ENCODE data around the gene FRK. TPM values are rescaled to one million over a fixed set of nuclear protein-coding genes. Genes with fewer than 3 reads are reported as not detected.
"Not testable (repeated sequence)": the region's sequence is repeated elsewhere in the genome, so short reads cannot be mapped to it uniquely, and the experiment has no call there.

Gene FRK
- total RNA-seq, 4 donors from 2014 or later: 0.59 to 3.2 (median 2.0) TPM

DNA sequence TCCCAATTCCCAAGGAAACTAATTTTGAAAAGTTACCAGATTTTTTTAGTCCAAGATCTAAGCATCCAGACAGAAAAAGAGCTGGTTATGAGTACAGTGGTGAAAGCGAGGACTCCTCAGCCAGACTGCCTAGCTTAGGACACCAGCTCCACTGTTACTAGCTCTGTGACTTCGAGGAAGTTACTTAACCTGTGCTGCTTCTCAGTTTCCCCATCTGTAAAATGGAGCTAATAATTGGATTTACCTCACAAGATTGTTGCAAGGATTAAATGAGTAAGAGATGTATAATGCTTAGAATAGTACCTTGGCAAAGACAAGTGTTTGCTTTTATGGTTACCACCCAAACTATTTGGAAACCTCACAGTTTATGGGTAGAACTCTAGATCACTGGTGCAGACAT lies 41.1 kb upstream of the FRK start:
- peak overlapping the region; percentile 63 for H3K4me3 ChIP-seq (ENCODE audit: low read depth, poor library complexity, severe bottlenecking)
- WGBS, 2 donors: 64 to 73% methylated on average over 2 of the region's 2 CpGs
- TF ChIP-seq, protein P1, sequence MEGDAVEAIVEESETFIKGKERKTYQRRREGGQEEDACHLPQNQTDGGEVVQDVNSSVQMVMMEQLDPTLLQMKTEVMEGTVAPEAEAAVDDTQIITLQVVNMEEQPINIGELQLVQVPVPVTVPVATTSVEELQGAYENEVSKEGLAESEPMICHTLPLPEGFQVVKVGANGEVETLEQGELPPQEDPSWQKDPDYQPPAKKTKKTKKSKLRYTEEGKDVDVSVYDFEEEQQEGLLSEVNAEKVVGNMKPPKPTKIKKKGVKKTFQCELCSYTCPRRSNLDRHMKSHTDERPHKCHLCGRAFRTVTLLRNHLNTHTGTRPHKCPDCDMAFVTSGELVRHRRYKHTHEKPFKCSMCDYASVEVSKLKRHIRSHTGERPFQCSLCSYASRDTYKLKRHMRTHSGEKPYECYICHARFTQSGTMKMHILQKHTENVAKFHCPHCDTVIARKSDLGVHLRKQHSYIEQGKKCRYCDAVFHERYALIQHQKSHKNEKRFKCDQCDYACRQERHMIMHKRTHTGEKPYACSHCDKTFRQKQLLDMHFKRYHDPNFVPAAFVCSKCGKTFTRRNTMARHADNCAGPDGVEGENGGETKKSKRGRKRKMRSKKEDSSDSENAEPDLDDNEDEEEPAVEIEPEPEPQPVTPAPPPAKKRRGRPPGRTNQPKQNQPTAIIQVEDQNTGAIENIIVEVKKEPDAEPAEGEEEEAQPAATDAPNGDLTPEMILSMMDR (IDR thresholded peaks at IDR 0.05): no peak
- TF ChIP-seq POLR2A (IDR thresholded peaks at IDR 0.05): no peak
- no peak for DNase-seq (ENCODE audit: low spot score in 2 of 2)
- intact Hi-C loops (cut with DNase I; ENCODE audit: low total_unique reads): no loop called here

DNA sequence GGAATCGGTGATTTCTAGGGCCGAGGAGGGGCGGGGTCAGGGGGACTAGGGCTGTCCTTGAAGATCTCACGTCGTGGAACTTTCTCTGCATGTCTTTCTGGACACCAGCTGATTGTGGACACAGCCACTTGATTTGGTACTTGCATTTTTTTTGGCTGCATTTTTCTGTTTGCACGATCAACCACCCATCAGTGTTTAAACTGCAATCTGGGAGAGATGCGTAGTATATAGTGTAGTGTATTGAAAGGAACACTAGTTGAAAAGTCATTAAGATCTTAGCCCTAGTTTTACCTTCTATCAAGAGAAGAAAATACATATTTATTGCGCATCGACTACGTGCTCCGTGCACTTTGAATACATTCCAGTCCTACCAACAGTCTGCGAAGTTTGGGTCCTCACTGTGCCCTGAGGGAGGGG lies 40.6 kb upstream of the FRK start:
- no peak for TF ChIP-seq POLR2A (IDR thresholded peaks at IDR 0.05)
- TF ChIP-seq, protein P1 (IDR thresholded peaks at IDR 0.05): no peak
- H3K4me3 ChIP-seq (ENCODE audit: low read depth, poor library complexity, severe bottlenecking): peak overlapping the region; percentile 63
- DNase-seq (ENCODE audit: low spot score in 2 of 2): peak in 1 of 2 donors; percentile 75
- 1 to 3% methylated on average over 12 of the region's 12 CpGs for WGBS, 2 donors
- intact Hi-C loops (cut with DNase I; ENCODE audit: low total_unique reads): no loop called here

- intact Hi-C loops (cut with DNase I; ENCODE audit: low total_unique reads): no loop called here
- peak; percentile 60 to 96 for DNase-seq (ENCODE audit: low spot score in 2 of 2)
- H3K4me3 ChIP-seq (ENCODE audit: low read depth, poor library complexity, severe bottlenecking): peak within 1 kb of the TSS; percentile 63
- TF ChIP-seq, protein P1 (IDR thresholded peaks at IDR 0.05): peak in 1 of 3 donors; percentile 44
- no peak for TF ChIP-seq POLR2A (IDR thresholded peaks at IDR 0.05)
- 0 to 1% methylated on average over 21 to 30 of the region's 87 CpGs for WGBS, 2 donors
Measured at GRCh38 chr6:116100419-116101301, 40.0 kb upstream of the FRK start, which contains the start of gene NT5DC1. Gene NT5DC1 (plus strand): TSS chr6:116100853. CDS start chr6:116100931, 78 bp downstream.

DNA sequence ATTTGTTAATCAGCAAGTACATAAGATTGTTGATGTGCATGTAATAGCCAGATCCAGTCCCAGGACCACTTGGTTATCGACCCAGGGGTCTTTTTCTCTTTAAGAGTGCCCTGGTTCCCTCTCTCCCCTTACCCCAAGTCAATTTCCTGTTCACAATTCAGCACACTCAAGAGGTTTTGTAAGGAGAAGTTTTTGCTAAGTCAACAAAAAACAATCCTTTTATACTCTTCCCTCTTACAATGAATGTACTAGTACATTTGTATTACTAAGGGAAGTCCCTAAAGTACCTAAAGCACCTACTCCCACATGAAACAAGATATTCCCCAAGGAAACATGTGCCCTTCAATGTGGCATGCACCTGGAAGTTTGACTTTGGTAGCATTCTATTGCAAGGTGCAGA lies 38.3 kb upstream of the FRK start:
- no peak overlapping the region for H3K4me3 ChIP-seq (ENCODE audit: low read depth, poor library complexity, severe bottlenecking)
- no peak for DNase-seq (ENCODE audit: low spot score in 2 of 2)
- 81 to 85% methylated on average over 1 of the region's 1 CpG for WGBS, 2 donors
- TF ChIP-seq, protein P1 (IDR thresholded peaks at IDR 0.05): no peak
- TF ChIP-seq POLR2A (IDR thresholded peaks at IDR 0.05): no peak
- intact Hi-C loops (cut with DNase I; ENCODE audit: low total_unique reads): loop anchor here (10.0 kb wide), 1 partner anchor 84 kb away; no protein-coding TSS in a partner anchor

GRCh38 chr6:116096979-116097816 lies 36.5 kb upstream of the FRK start:
- no peak for DNase-seq (ENCODE audit: low spot score in 2 of 2)
- H3K4me3 ChIP-seq (ENCODE audit: low read depth, poor library complexity, severe bottlenecking): no peak overlapping the region
- TF ChIP-seq, protein P1 (IDR thresholded peaks at IDR 0.05): no peak
- no peak for TF ChIP-seq POLR2A (IDR thresholded peaks at IDR 0.05)
- intact Hi-C loops (cut with DNase I; ENCODE audit: low total_unique reads): loop anchor here (10.0 kb wide), 1 partner anchor 82 kb away; no protein-coding TSS in a partner anchor
- 23 to 27% methylated on average over 2 of the region's 2 CpGs for WGBS, 2 donors

DNA sequence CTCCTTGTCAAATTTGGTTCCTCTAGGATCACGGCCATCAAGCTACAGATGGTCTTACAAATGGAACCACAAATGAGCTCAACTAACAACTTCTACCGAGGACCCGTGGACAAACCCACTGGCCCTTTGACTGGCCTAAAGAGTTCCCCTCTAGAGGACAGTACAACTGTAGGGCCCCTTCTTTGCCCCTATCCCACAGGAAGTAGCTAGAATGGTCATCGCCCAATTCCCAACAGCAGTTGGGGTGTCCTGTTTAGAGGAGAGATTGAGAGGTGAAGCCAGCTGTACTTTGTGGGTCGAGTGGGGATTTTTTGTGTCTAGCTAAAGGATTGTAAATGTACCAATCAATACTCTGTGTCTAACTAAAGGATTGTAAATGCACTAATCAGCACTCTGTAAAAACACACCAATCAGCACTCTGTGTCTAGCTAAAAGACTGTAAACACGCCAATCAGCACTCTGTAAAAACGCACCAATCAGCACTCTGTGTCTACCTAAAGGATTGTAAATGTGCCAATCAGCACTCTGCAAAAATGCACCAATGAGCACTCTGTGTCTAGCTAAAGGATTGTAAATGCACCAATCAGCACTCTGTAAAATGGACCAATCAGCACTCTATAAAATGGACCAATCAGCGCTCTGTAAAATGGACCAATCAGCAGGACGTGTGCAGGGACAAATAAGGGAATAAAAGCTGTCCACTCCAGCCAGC lies 35.5 kb upstream of the FRK start:
- H3K4me3 ChIP-seq (ENCODE audit: low read depth, poor library complexity, severe bottlenecking); DNase-seq (ENCODE audit: low spot score in 2 of 2): not testable (repeated sequence)
- intact Hi-C loops (cut with DNase I; ENCODE audit: low total_unique reads): loop anchor here (10.0 kb wide), 1 partner anchor 81 kb away; no protein-coding TSS in a partner anchor
- WGBS, 2 donors: 91 to 95% methylated on average over 9 of the region's 9 CpGs

All from lower leg skin (tissue), 4 donors.